ENCODE data around the gene ABCD3. TPM values are rescaled to one million over a fixed set of nuclear protein-coding genes. Genes with fewer than 3 reads are reported as not detected.

ABCD3 gene
- total and polyA plus RNA-seq, 2 donors, result 24.7 to 81.9 TPM

- 89% methylated on average over 4 of the region's 4 CpGs for WGBS
- H3K4me3 ChIP-seq (ENCODE audit: low read depth, low read length), result no peak overlapping the region
- H3K27ac ChIP-seq (ENCODE audit: low read depth), result no peak overlapping the region
- no peaks in the 10 kb centered on the region for H3K4me1 ChIP-seq (ENCODE audit: insufficient read depth)
- DNase-seq (ENCODE audit: extremely low spot score), result no peak
- peaks cover 2% of the 10 kb centered on the region for H3K36me3 ChIP-seq (ENCODE audit: insufficient read depth)
Measured at GRCh38 chr1:94530373-94530878, 112.2 kb downstream of the ABCD3 start.

GRCh38 chr1:94531664-94532063, 113.5 kb downstream of the ABCD3 start:
- WGBS, result 89% methylated on average over 6 of the region's 6 CpGs
- no peak overlapping the region for H3K27ac ChIP-seq (ENCODE audit: low read depth)
- no peaks in the 10 kb centered on the region for H3K4me1 ChIP-seq (ENCODE audit: insufficient read depth)
- DNase-seq (ENCODE audit: extremely low spot score), result no peak
- no peak overlapping the region for H3K4me3 ChIP-seq (ENCODE audit: low read depth, low read length)
- peaks cover 4% of the 10 kb centered on the region for H3K36me3 ChIP-seq (ENCODE audit: insufficient read depth)

GRCh38 chr1:94532077-94532476, 113.9 kb downstream of the ABCD3 start:
- Histone ChIP-seq H3K4me1 (ENCODE audit: insufficient read depth) (no peaks in the 10 kb centered on the region), H3K4me3 (ENCODE audit: low read depth, low read length) (no peak overlapping the region), H3K36me3 (ENCODE audit: insufficient read depth) (peaks cover 4% of the 10 kb centered on the region), H3K27ac (ENCODE audit: low read depth) (no peak overlapping the region)
- DNase-seq (ENCODE audit: extremely low spot score), result no peak
- WGBS, result 87% methylated on average over 3 of the region's 3 CpGs

GRCh38 chr1:94535095-94535494, 116.9 kb downstream of the ABCD3 start:
- WGBS, result 94% methylated on average over 5 of the region's 5 CpGs
- DNase-seq (ENCODE audit: extremely low spot score), result no peak
- Histone ChIP-seq H3K4me3 (ENCODE audit: low read depth, low read length) (peak overlapping the region; percentile 4), H3K4me1 (ENCODE audit: insufficient read depth) (no peaks in the 10 kb centered on the region), H3K36me3 (ENCODE audit: insufficient read depth) (peaks cover 4% of the 10 kb centered on the region), H3K27ac (ENCODE audit: low read depth) (no peak overlapping the region)

- 78% methylated on average over 9 of the region's 9 CpGs for WGBS
- DNase-seq (ENCODE audit: extremely low spot score), result no peak
- no peaks in the 10 kb centered on the region for H3K4me1 ChIP-seq (ENCODE audit: insufficient read depth)
- no peak overlapping the region for H3K27ac ChIP-seq (ENCODE audit: low read depth)
- H3K4me3 ChIP-seq (ENCODE audit: low read depth, low read length), result peak overlapping the region; percentile 6
- peaks cover 4% of the 10 kb centered on the region for H3K36me3 ChIP-seq (ENCODE audit: insufficient read depth)
Measured at GRCh38 chr1:94535879-94536278, 117.7 kb downstream of the ABCD3 start.

GRCh38 chr1:94537254-94537653, 119.1 kb downstream of the ABCD3 start:
- H3K4me3 ChIP-seq (ENCODE audit: low read depth, low read length), result peak overlapping the region; percentile 30
- DNase-seq (ENCODE audit: extremely low spot score), result no peak

GRCh38 chr1:94538243-94538827, 120.1 kb downstream of the ABCD3 start:
- H3K4me3 ChIP-seq (ENCODE audit: low read depth, low read length), result peak overlapping the region; percentile 60

More at GRCh38 chr1:94537254-94537653, 119.1 kb downstream of the ABCD3 start:
- Histone ChIP-seq H3K27ac (ENCODE audit: low read depth) (peak overlapping the region; percentile 27), H3K36me3 (ENCODE audit: insufficient read depth) (peaks cover 4% of the 10 kb centered on the region), H3K4me1 (ENCODE audit: insufficient read depth) (no peaks in the 10 kb centered on the region)
- WGBS, result 77% methylated on average over 6 of the region's 6 CpGs

GRCh38 chr1:94539496-94539895, 121.3 kb downstream of the ABCD3 start:
- 83% methylated on average over 3 of the region's 3 CpGs for WGBS
- peak overlapping the region; percentile 66 for H3K4me3 ChIP-seq (ENCODE audit: low read depth, low read length)
- H3K27ac ChIP-seq (ENCODE audit: low read depth), result peak overlapping the region; percentile 43
- no peaks in the 10 kb centered on the region for H3K4me1 ChIP-seq (ENCODE audit: insufficient read depth)
- no peak for DNase-seq (ENCODE audit: extremely low spot score)
- H3K36me3 ChIP-seq (ENCODE audit: insufficient read depth), result peaks cover 4% of the 10 kb centered on the region

More at GRCh38 chr1:94538243-94538827, 120.1 kb downstream of the ABCD3 start:
- 61% methylated on average over 6 of the region's 6 CpGs for WGBS
- H3K36me3 ChIP-seq (ENCODE audit: insufficient read depth), result peaks cover 4% of the 10 kb centered on the region
- H3K27ac ChIP-seq (ENCODE audit: low read depth), result peak overlapping the region; percentile 70
- DNase-seq (ENCODE audit: extremely low spot score), result no peak
- no peaks in the 10 kb centered on the region for H3K4me1 ChIP-seq (ENCODE audit: insufficient read depth)

GRCh38 chr1:94540440-94541245, 122.5 kb downstream of the ABCD3 start:
- Histone ChIP-seq H3K4me1 (ENCODE audit: insufficient read depth) (no peaks in the 10 kb centered on the region), H3K4me3 (ENCODE audit: low read depth, low read length) (peak overlapping the region; percentile 66), H3K36me3 (ENCODE audit: insufficient read depth) (peaks cover 2% of the 10 kb centered on the region), H3K27ac (ENCODE audit: low read depth) (peak overlapping the region; percentile 67)
- 47% methylated on average over 23 of the region's 23 CpGs for WGBS
- no peak for DNase-seq (ENCODE audit: extremely low spot score)

GRCh38 chr1:94541246-94542087, 123.3 kb downstream of the ABCD3 start, which contains the start of gene F3:
TSS of gene F3 (minus strand) at chr1:94541759. CDS start at chr1:94541636, 123 bp downstream.
- WGBS, result under 1% methylated on average over 94 of the region's 94 CpGs
- peak; percentile 70 for DNase-seq (ENCODE audit: extremely low spot score)
- no peaks in the 10 kb centered on the region for H3K36me3 ChIP-seq (ENCODE audit: insufficient read depth)
- peak within 1 kb of the TSS; percentile 80 for H3K27ac ChIP-seq (ENCODE audit: low read depth)
- H3K4me1 ChIP-seq (ENCODE audit: insufficient read depth), result no peaks in the 10 kb centered on the region
- peak within 1 kb of the TSS; percentile 66 for H3K4me3 ChIP-seq (ENCODE audit: low read depth, low read length)

GRCh38 chr1:94542088-94542870, 124.1 kb downstream of the ABCD3 start:
- Histone ChIP-seq H3K4me1 (ENCODE audit: insufficient read depth) (no peaks in the 10 kb centered on the region), H3K4me3 (ENCODE audit: low read depth, low read length) (peak overlapping the region; percentile 66), H3K27ac (ENCODE audit: low read depth) (peak overlapping the region; percentile 80), H3K36me3 (ENCODE audit: insufficient read depth) (no peaks in the 10 kb centered on the region)
- 3% methylated on average over 26 of the region's 26 CpGs for WGBS
- DNase-seq (ENCODE audit: extremely low spot score), result no peak

- Histone ChIP-seq H3K4me1 (ENCODE audit: insufficient read depth) (no peaks in the 10 kb centered on the region), H3K27ac (ENCODE audit: low read depth) (no peak overlapping the region), H3K4me3 (ENCODE audit: low read depth, low read length) (peak overlapping the region; percentile 66), H3K36me3 (ENCODE audit: insufficient read depth) (no peaks in the 10 kb centered on the region)
- WGBS, result 8% methylated on average over 1 of the region's 1 CpG
- DNase-seq (ENCODE audit: extremely low spot score), result no peak
Measured at GRCh38 chr1:94543001-94543400, 124.8 kb downstream of the ABCD3 start.
